ENCODE data around the gene TOMM20.
"Not testable (repeated sequence)": the region's sequence is repeated elsewhere in the genome, so short reads cannot be mapped to it uniquely, and the experiment has no call there.

The TOMM20 gene

GRCh38 chr1:235077163-235077540 lies 51.5 kb downstream of the TOMM20 start:
- no peaks in the 10 kb centered on the region for H3K27me3 Mint-ChIP-seq

GRCh38 chr1:235076504-235077162 lies 52.0 kb downstream of the TOMM20 start:
- Mint-ChIP-seq H3K9me3 (no peaks in the 10 kb centered on the region), H3K4me3 (peak overlapping the region; percentile 18), H3K27me3 (no peaks in the 10 kb centered on the region), H3K4me1 (ENCODE audit: low read depth) (peaks cover 40% of the 10 kb centered on the region), H3K27ac (no peak overlapping the region), H3K36me3 (ENCODE audit: low read depth) (no peaks in the 10 kb centered on the region)
- intact Hi-C loops (cut with micrococcal nuclease), result loop anchor here (1.0 to 5.0 kb wide), 2 partner anchors 28 to 234 kb away; no protein-coding TSS in a partner anchor

More at GRCh38 chr1:235077163-235077540, 51.5 kb downstream of the TOMM20 start:
- intact Hi-C loops (cut with micrococcal nuclease), result loop anchor here (1.0 to 5.0 kb wide), 2 partner anchors 29 to 235 kb away; no protein-coding TSS in a partner anchor
- Mint-ChIP-seq H3K4me3 (no peak overlapping the region), H3K27ac (no peak overlapping the region), H3K36me3 (ENCODE audit: low read depth) (no peaks in the 10 kb centered on the region), H3K4me1 (ENCODE audit: low read depth) (peaks cover 35% of the 10 kb centered on the region), H3K9me3 (no peaks in the 10 kb centered on the region)

- Mint-ChIP-seq H3K27me3 (no peaks in the 10 kb centered on the region), H3K4me3 (peak overlapping the region; percentile 27), H3K36me3 (ENCODE audit: low read depth) (no peaks in the 10 kb centered on the region), H3K9me3 (no peaks in the 10 kb centered on the region), H3K27ac (no peak overlapping the region), H3K4me1 (ENCODE audit: low read depth) (peaks cover 40% of the 10 kb centered on the region)
- intact Hi-C loops (cut with micrococcal nuclease), result loop anchor here (5.0 kb wide), 1 partner anchor 234 kb away; no protein-coding TSS in a partner anchor
These were observed 52.8 kb downstream of the TOMM20 start for GRCh38 chr1:235075777-235076308.

- intact Hi-C loops (cut with micrococcal nuclease), result loop anchor here (5.0 kb wide), 1 partner anchor 233 kb away; no protein-coding TSS in a partner anchor
- H3K27ac Mint-ChIP-seq, result no peak overlapping the region
- peak overlapping the region; percentile 27 for H3K4me3 Mint-ChIP-seq
- H3K27me3 Mint-ChIP-seq, result no peaks in the 10 kb centered on the region
- H3K4me1 Mint-ChIP-seq (ENCODE audit: low read depth), result peaks cover 42% of the 10 kb centered on the region
- no peaks in the 10 kb centered on the region for H3K9me3 Mint-ChIP-seq
- no peaks in the 10 kb centered on the region for H3K36me3 Mint-ChIP-seq (ENCODE audit: low read depth)
These were observed 53.4 kb downstream of the TOMM20 start for GRCh38 chr1:235075048-235075776.

- intact Hi-C loops (cut with micrococcal nuclease), result loop anchor here (5.0 kb wide), 1 partner anchor 232 kb away; no protein-coding TSS in a partner anchor
- H3K27ac Mint-ChIP-seq, result no peak overlapping the region
- no peak overlapping the region for H3K4me3 Mint-ChIP-seq
- H3K4me1 Mint-ChIP-seq (ENCODE audit: low read depth), result peaks cover 47% of the 10 kb centered on the region
- H3K36me3 Mint-ChIP-seq (ENCODE audit: low read depth), result no peaks in the 10 kb centered on the region
- H3K27me3 Mint-ChIP-seq, result no peaks in the 10 kb centered on the region
- no peaks in the 10 kb centered on the region for H3K9me3 Mint-ChIP-seq
These were observed 54.1 kb downstream of the TOMM20 start for GRCh38 chr1:235074523-235075047.

- Mint-ChIP-seq H3K36me3 (ENCODE audit: low read depth) (no peaks in the 10 kb centered on the region), H3K4me1 (ENCODE audit: low read depth) (peaks cover 47% of the 10 kb centered on the region), H3K9me3 (no peaks in the 10 kb centered on the region), H3K27me3 (no peaks in the 10 kb centered on the region), H3K27ac (peak overlapping the region; percentile 58), H3K4me3 (no peak overlapping the region)
- intact Hi-C loops (cut with micrococcal nuclease), result no loop called here
These were observed 54.6 kb downstream of the TOMM20 start for GRCh38 chr1:235073968-235074522.

GRCh38 chr1:235073331-235073967 lies 55.2 kb downstream of the TOMM20 start:
- Mint-ChIP-seq H3K27ac (peak overlapping the region; percentile 58), H3K4me1 (ENCODE audit: low read depth) (peaks cover 49% of the 10 kb centered on the region), H3K4me3 (no peak overlapping the region), H3K27me3 (no peaks in the 10 kb centered on the region), H3K36me3 (ENCODE audit: low read depth) (no peaks in the 10 kb centered on the region), H3K9me3 (no peaks in the 10 kb centered on the region)
- intact Hi-C loops (cut with micrococcal nuclease), result no loop called here

GRCh38 chr1:235072577-235072976 lies 56.1 kb downstream of the TOMM20 start:
- H3K36me3 Mint-ChIP-seq (ENCODE audit: low read depth); H3K27me3 Mint-ChIP-seq; intact Hi-C loops (cut with micrococcal nuclease); H3K9me3 Mint-ChIP-seq; H3K4me3 Mint-ChIP-seq; H3K27ac Mint-ChIP-seq: not testable (repeated sequence)
- peaks cover 58% of the 10 kb centered on the region for H3K4me1 Mint-ChIP-seq (ENCODE audit: low read depth)

- Mint-ChIP-seq H3K27me3 (no peaks in the 10 kb centered on the region), H3K36me3 (ENCODE audit: low read depth) (no peaks in the 10 kb centered on the region), H3K4me3 (no peak overlapping the region), H3K27ac (no peak overlapping the region), H3K9me3 (no peaks in the 10 kb centered on the region), H3K4me1 (ENCODE audit: low read depth) (peaks cover 62% of the 10 kb centered on the region)
- intact Hi-C loops (cut with micrococcal nuclease), result no loop called here
These were observed 56.5 kb downstream of the TOMM20 start for GRCh38 chr1:235072096-235072495.

GRCh38 chr1:235070819-235071218 lies 57.8 kb downstream of the TOMM20 start:
- intact Hi-C loops (cut with micrococcal nuclease), result no loop called here
- H3K9me3 Mint-ChIP-seq, result no peaks in the 10 kb centered on the region
- H3K4me3 Mint-ChIP-seq, result no peak overlapping the region
- peaks cover 65% of the 10 kb centered on the region for H3K4me1 Mint-ChIP-seq (ENCODE audit: low read depth)
- H3K36me3 Mint-ChIP-seq (ENCODE audit: low read depth), result no peaks in the 10 kb centered on the region
- H3K27me3 Mint-ChIP-seq, result no peaks in the 10 kb centered on the region
- no peak overlapping the region for H3K27ac Mint-ChIP-seq

- peaks cover 59% of the 10 kb centered on the region for H3K4me1 Mint-ChIP-seq (ENCODE audit: low read depth)
These were observed 58.8 kb downstream of the TOMM20 start for GRCh38 chr1:235069577-235070563.

GRCh38 chr1:235069176-235069575 lies 59.5 kb downstream of the TOMM20 start:
- Mint-ChIP-seq H3K27ac (no peak overlapping the region), H3K36me3 (ENCODE audit: low read depth) (no peaks in the 10 kb centered on the region), H3K4me3 (no peak overlapping the region), H3K27me3 (no peaks in the 10 kb centered on the region), H3K9me3 (no peaks in the 10 kb centered on the region), H3K4me1 (ENCODE audit: low read depth) (peaks cover 55% of the 10 kb centered on the region)
- intact Hi-C loops (cut with micrococcal nuclease), result no loop called here

More at GRCh38 chr1:235069577-235070563, 58.8 kb downstream of the TOMM20 start:
- Mint-ChIP-seq H3K9me3 (no peaks in the 10 kb centered on the region), H3K27ac (peak overlapping the region; percentile 26), H3K4me3 (no peak overlapping the region), H3K36me3 (ENCODE audit: low read depth) (no peaks in the 10 kb centered on the region), H3K27me3 (no peaks in the 10 kb centered on the region)
- intact Hi-C loops (cut with micrococcal nuclease), result no loop called here

Data from dendritic cell treated with granulocyte-macrophage colony-stimulating factor and Interleukin-4, amounts not matched to agents 40 ng/mL and 50 ng/mL, for 4 days (primary cell).